ENCODE data around the gene C2CD4D. TPM values are rescaled to one million over a fixed set of nuclear protein-coding genes. Genes with fewer than 3 reads are reported as not detected.

C2CD4D gene
- total RNA-seq, 1 donor from 2014 or later: 0.16 TPM

GRCh38 chr1:151846062-151846568, 6.5 kb upstream of the C2CD4D start:
- no peaks in the 10 kb centered on the region for H4K20me1 ChIP-seq (ENCODE audit: insufficient read depth, low read length)
- DNase-seq (ENCODE audit: low read depth) (peak; percentile 39), FAIRE-seq (no peak)
- H3K79me2 ChIP-seq (ENCODE audit: insufficient read depth, low read length): no peaks in the 10 kb centered on the region
- no peak overlapping the region for H3K4me3 Mint-ChIP-seq (ENCODE audit: unreplicated experiment)
- H2AFZ ChIP-seq (ENCODE audit: low read depth, low read length): no peak overlapping the region
- no peak overlapping the region for H3K27ac ChIP-seq (ENCODE audit: low read depth, low read length)
- H3K36me3 ChIP-seq (ENCODE audit: insufficient read depth, low read length): no peaks in the 10 kb centered on the region
- peaks cover 16% of the 10 kb centered on the region for H3K27me3 ChIP-seq (ENCODE audit: insufficient read depth, low read length)
- no peaks in the 10 kb centered on the region for H3K9me3 ChIP-seq (ENCODE audit: insufficient read depth, low read depth, low read length)
- no peak overlapping the region for H3K4me3 ChIP-seq (ENCODE audit: insufficient read depth, low read depth, low read length)
- H3K4me1 ChIP-seq (ENCODE audit: insufficient read depth, low read length): peaks cover 8% of the 10 kb centered on the region
- no peak overlapping the region for H3K9ac ChIP-seq (ENCODE audit: low read length)
- TF ChIP-seq CTCF (IDR thresholded peaks at IDR 0.05; ENCODE audit: insufficient read depth, low read depth, low read length) (no peak), EZH2 (IDR thresholded peaks at IDR 0.05; ENCODE audit: insufficient read depth, low read length) (no peak)
- peaks cover 31% of the 10 kb centered on the region for H3K27me3 Mint-ChIP-seq (ENCODE audit: low read depth, unreplicated experiment)
- H3K4me2 ChIP-seq (ENCODE audit: low read length): peak overlapping the region; percentile 21
- H3K36me3 Mint-ChIP-seq (ENCODE audit: low read depth, unreplicated experiment): no peaks in the 10 kb centered on the region
- H3K4me1 Mint-ChIP-seq (ENCODE audit: low read depth, unreplicated experiment): peaks cover 20% of the 10 kb centered on the region
- no peaks in the 10 kb centered on the region for H3K9me3 Mint-ChIP-seq (ENCODE audit: unreplicated experiment)
- peak overlapping the region; percentile 6 for H3K27ac Mint-ChIP-seq (ENCODE audit: unreplicated experiment)

- H3K4me1 Mint-ChIP-seq (ENCODE audit: low read depth, unreplicated experiment): peaks cover 34% of the 10 kb centered on the region
- H3K4me1 ChIP-seq (ENCODE audit: insufficient read depth, low read length): peaks cover 30% of the 10 kb centered on the region
Measured at GRCh38 chr1:151843398-151843797, 3.8 kb upstream of the C2CD4D start.

More at GRCh38 chr1:151843398-151843797, 3.8 kb upstream of the C2CD4D start:
- peaks cover 12% of the 10 kb centered on the region for H3K27me3 Mint-ChIP-seq (ENCODE audit: low read depth, unreplicated experiment)
- Histone ChIP-seq H3K9ac (ENCODE audit: low read length) (no peak overlapping the region), H3K4me2 (ENCODE audit: low read length) (no peak overlapping the region), H3K79me2 (ENCODE audit: insufficient read depth, low read length) (no peaks in the 10 kb centered on the region), H3K9me3 (ENCODE audit: insufficient read depth, low read depth, low read length) (no peaks in the 10 kb centered on the region), H2AFZ (ENCODE audit: low read depth, low read length) (no peak overlapping the region), H3K36me3 (ENCODE audit: insufficient read depth, low read length) (no peaks in the 10 kb centered on the region), H3K27me3 (ENCODE audit: insufficient read depth, low read length) (peaks cover 15% of the 10 kb centered on the region), H4K20me1 (ENCODE audit: insufficient read depth, low read length) (peaks cover 7% of the 10 kb centered on the region), H3K4me3 (ENCODE audit: insufficient read depth, low read depth, low read length) (no peak overlapping the region), H3K27ac (ENCODE audit: low read depth, low read length) (no peak overlapping the region)
- TF ChIP-seq CTCF (IDR thresholded peaks at IDR 0.05; ENCODE audit: insufficient read depth, low read depth, low read length) (no peak), EZH2 (IDR thresholded peaks at IDR 0.05; ENCODE audit: insufficient read depth, low read length) (no peak)
- H3K27ac Mint-ChIP-seq (ENCODE audit: unreplicated experiment): no peak overlapping the region
- FAIRE-seq: no peak
- H3K4me3 Mint-ChIP-seq (ENCODE audit: unreplicated experiment): no peak overlapping the region
- no peaks in the 10 kb centered on the region for H3K36me3 Mint-ChIP-seq (ENCODE audit: low read depth, unreplicated experiment)
- H3K9me3 Mint-ChIP-seq (ENCODE audit: unreplicated experiment): no peaks in the 10 kb centered on the region
- no peak for DNase-seq (ENCODE audit: low read depth)
